Inflammatory macrophage treated with lipopolysaccharide for 1 hour (primary cell): ENCODE measurements around the gene MEPCE.

Experiments used
- DNase-seq, 2 donors: peaks; one replicate each; pipeline ENCODE4 v3.0.0-alpha.2; 2020 to 2022

MEPCE gene

GRCh38 chr7:100407285-100408180 is 22.1 kb upstream of the MEPCE start:
- peak; percentile 49 to 88 for DNase-seq

GRCh38 chr7:100411101-100411500 is 18.5 kb upstream of the MEPCE start:
- no peak for DNase-seq

- peak in 1 of 2 donors; percentile 28 for DNase-seq
Measured at GRCh38 chr7:100413346-100413745, 16.3 kb upstream of the MEPCE start.

- no peak for DNase-seq
Measured at GRCh38 chr7:100413889-100414288, 15.7 kb upstream of the MEPCE start.

GRCh38 chr7:100415448-100415847 is 14.2 kb upstream of the MEPCE start:
- DNase-seq = no peak

- DNase-seq = no peak
Measured at GRCh38 chr7:100418930-100419659, 10.5 kb upstream of the MEPCE start.

- DNase-seq = no peak
Measured at GRCh38 chr7:100419660-100420226, 9.9 kb upstream of the MEPCE start.

GRCh38 chr7:100423315-100423714 is 6.3 kb upstream of the MEPCE start:
- no peak for DNase-seq

GRCh38 chr7:100425347-100425746 is 4.3 kb upstream of the MEPCE start:
- no peak for DNase-seq

- no peak for DNase-seq
Measured at GRCh38 chr7:100426516-100426915, 3.1 kb upstream of the MEPCE start.

- no peak for DNase-seq
Measured at GRCh38 chr7:100427762-100428198, 1.9 kb upstream of the MEPCE start.

GRCh38 chr7:100428199-100428966 is 1.2 kb upstream of the MEPCE start, which contains the start of gene ZCWPW1:
TSS of gene ZCWPW1 (minus strand) at chr7:100428703. CDS start at chr7:100420649, 8,054 bp downstream.
- DNase-seq = peak; percentile 93 to 96

- peak; percentile 98 to 100 for DNase-seq
Measured at GRCh38 chr7:100428967-100429636, 529 bp upstream of the MEPCE start.

GRCh38 chr7:100430493-100431285 is 1.1 kb downstream of the MEPCE start:
- DNase-seq = no peak

- DNase-seq = no peak
Measured at GRCh38 chr7:100431286-100431735, 1.7 kb downstream of the MEPCE start.

GRCh38 chr7:100432053-100432452 is 2.4 kb downstream of the MEPCE start:
- DNase-seq = no peak

- no peak for DNase-seq
Measured at GRCh38 chr7:100432621-100433275, 3.1 kb downstream of the MEPCE start.

- DNase-seq = no peak
Measured at GRCh38 chr7:100433276-100433591, 3.6 kb downstream of the MEPCE start.

- no peak for DNase-seq
Measured at GRCh38 chr7:100433592-100434296, 4.1 kb downstream of the MEPCE start.
